ENCODE data around the gene DNM3. TPM values are rescaled to one million over a fixed set of nuclear protein-coding genes. Genes with fewer than 3 reads are reported as not detected.

Gene DNM3
- total and polyA plus RNA-seq, 5 donors from 2014 or later, result 0.76 to 5.5 (median 1.6) TPM

GRCh38 chr1:171860696-171861095 is 19.4 kb downstream of the DNM3 start:
- ATAC-seq (ENCODE audit: low read depth in 2 of 2) (no peak), DNase-seq (no peak)
- Histone ChIP-seq H3K27ac (ENCODE audit: insufficient read depth, low read length, poor library complexity, severe bottlenecking) (no peak overlapping the region), H3K27me3 (ENCODE audit: control insufficient read depth, insufficient read depth, low read length) (peaks cover 13% of the 10 kb centered on the region), H3K9me3 (ENCODE audit: control insufficient read depth in 2 of 2, low read length in 2 of 2) (peaks cover 0 to 2% of the 10 kb centered on the region in 2 experiments), H3K4me1 (ENCODE audit: control insufficient read depth, insufficient read depth, low read length, poor library complexity, severe bottlenecking) (no peaks in the 10 kb centered on the region), H3K4me3 (ENCODE audit: low read depth, low read length) (no peak overlapping the region), H3K36me3 (ENCODE audit: control insufficient read depth, insufficient read depth, low read length) (no peaks in the 10 kb centered on the region)
- H3K27me3 Mint-ChIP-seq, result peaks cover 13% of the 10 kb centered on the region
- H3K4me3 Mint-ChIP-seq, result no peak overlapping the region
- peaks cover 0 to 9% (median 4%) of the 10 kb centered on the region in 7 donors for H3K9me3 Mint-ChIP-seq
- peaks cover 8% of the 10 kb centered on the region for H3K36me3 Mint-ChIP-seq
- H3K4me1 Mint-ChIP-seq, result no peaks in the 10 kb centered on the region
- peak overlapping the region in 1 of 3 donors; percentile 21 for H3K27ac Mint-ChIP-seq

- H3K9me3 ChIP-seq (ENCODE audit: control insufficient read depth in 2 of 2, low read length in 2 of 2), result no peaks in the 10 kb centered on the region
- H3K27ac ChIP-seq (ENCODE audit: insufficient read depth, low read length, poor library complexity, severe bottlenecking), result no peak overlapping the region
- H3K27me3 ChIP-seq (ENCODE audit: control insufficient read depth, insufficient read depth, low read length), result peaks cover 10% of the 10 kb centered on the region
- Mint-ChIP-seq H3K27ac (peak overlapping the region in 1 of 3 donors; percentile 7), H3K4me1 (no peaks in the 10 kb centered on the region), H3K9me3 (peaks cover 0 to 8% (median 0%) of the 10 kb centered on the region in 7 donors), H3K36me3 (peaks cover 8% of the 10 kb centered on the region), H3K27me3 (peaks cover 17% of the 10 kb centered on the region), H3K4me3 (no peak overlapping the region)
- H3K36me3 ChIP-seq (ENCODE audit: control insufficient read depth, insufficient read depth, low read length), result no peaks in the 10 kb centered on the region
- DNase-seq, result no peak
- no peaks in the 10 kb centered on the region for H3K4me1 ChIP-seq (ENCODE audit: control insufficient read depth, insufficient read depth, low read length, poor library complexity, severe bottlenecking)
- ATAC-seq (ENCODE audit: low read depth in 2 of 2), result no peak
- H3K4me3 ChIP-seq (ENCODE audit: low read depth, low read length), result no peak overlapping the region
These were observed 22.2 kb downstream of the DNM3 start for GRCh38 chr1:171863531-171863930.

GRCh38 chr1:171864308-171864707 is 23.0 kb downstream of the DNM3 start:
- DNase-seq (no peak), ATAC-seq (ENCODE audit: low read depth in 2 of 2) (no peak)
- no peaks in the 10 kb centered on the region for H3K9me3 ChIP-seq (ENCODE audit: control insufficient read depth in 2 of 2, low read length in 2 of 2)
- H3K4me1 Mint-ChIP-seq, result no peaks in the 10 kb centered on the region
- H3K4me1 ChIP-seq (ENCODE audit: control insufficient read depth, insufficient read depth, low read length, poor library complexity, severe bottlenecking), result no peaks in the 10 kb centered on the region
- H3K4me3 ChIP-seq (ENCODE audit: low read depth, low read length), result no peak overlapping the region
- H3K36me3 Mint-ChIP-seq, result no peaks in the 10 kb centered on the region
- no peaks in the 10 kb centered on the region for H3K36me3 ChIP-seq (ENCODE audit: control insufficient read depth, insufficient read depth, low read length)
- H3K4me3 Mint-ChIP-seq, result no peak overlapping the region
- H3K27me3 Mint-ChIP-seq, result peaks cover 17% of the 10 kb centered on the region
- H3K9me3 Mint-ChIP-seq, result peaks cover 0 to 4% (median 0%) of the 10 kb centered on the region in 7 donors
- peaks cover 10% of the 10 kb centered on the region for H3K27me3 ChIP-seq (ENCODE audit: control insufficient read depth, insufficient read depth, low read length)
- H3K27ac Mint-ChIP-seq, result no peak overlapping the region
- H3K27ac ChIP-seq (ENCODE audit: insufficient read depth, low read length, poor library complexity, severe bottlenecking), result no peak overlapping the region

GRCh38 chr1:171865106-171865505 is 23.8 kb downstream of the DNM3 start:
- no peak overlapping the region for H3K4me3 ChIP-seq (ENCODE audit: low read depth, low read length)
- peaks cover 10% of the 10 kb centered on the region for H3K27me3 ChIP-seq (ENCODE audit: control insufficient read depth, insufficient read depth, low read length)
- H3K36me3 Mint-ChIP-seq, result no peaks in the 10 kb centered on the region
- no peak for ATAC-seq (ENCODE audit: low read depth in 2 of 2)
- peaks cover 18% of the 10 kb centered on the region for H3K27me3 Mint-ChIP-seq
- no peaks in the 10 kb centered on the region for H3K4me1 Mint-ChIP-seq
- no peak overlapping the region for H3K27ac Mint-ChIP-seq
- no peaks in the 10 kb centered on the region for H3K9me3 ChIP-seq (ENCODE audit: control insufficient read depth in 2 of 2, low read length in 2 of 2)
- no peak overlapping the region for H3K4me3 Mint-ChIP-seq
- no peaks in the 10 kb centered on the region for H3K36me3 ChIP-seq (ENCODE audit: control insufficient read depth, insufficient read depth, low read length)
- no peak for DNase-seq
- H3K9me3 Mint-ChIP-seq, result peaks cover 0 to 4% (median 0%) of the 10 kb centered on the region in 7 donors
- H3K27ac ChIP-seq (ENCODE audit: insufficient read depth, low read length, poor library complexity, severe bottlenecking), result no peak overlapping the region
- H3K4me1 ChIP-seq (ENCODE audit: control insufficient read depth, insufficient read depth, low read length, poor library complexity, severe bottlenecking), result no peaks in the 10 kb centered on the region

GRCh38 chr1:171867236-171867635 is 25.9 kb downstream of the DNM3 start:
- no peak overlapping the region for H3K27ac ChIP-seq (ENCODE audit: insufficient read depth, low read length, poor library complexity, severe bottlenecking)
- ATAC-seq (ENCODE audit: low read depth in 2 of 2) (no peak), DNase-seq (no peak)
- no peak overlapping the region for H3K4me3 ChIP-seq (ENCODE audit: low read depth, low read length)
- Mint-ChIP-seq H3K9me3 (peaks cover 0 to 1% (median 0%) of the 10 kb centered on the region in 7 donors), H3K27ac (no peak overlapping the region), H3K4me1 (no peaks in the 10 kb centered on the region), H3K4me3 (no peak overlapping the region), H3K27me3 (peaks cover 33% of the 10 kb centered on the region), H3K36me3 (no peaks in the 10 kb centered on the region)
- H3K9me3 ChIP-seq (ENCODE audit: control insufficient read depth in 2 of 2, low read length in 2 of 2), result no peaks in the 10 kb centered on the region
- no peaks in the 10 kb centered on the region for H3K36me3 ChIP-seq (ENCODE audit: control insufficient read depth, insufficient read depth, low read length)
- peaks cover 10% of the 10 kb centered on the region for H3K27me3 ChIP-seq (ENCODE audit: control insufficient read depth, insufficient read depth, low read length)
- H3K4me1 ChIP-seq (ENCODE audit: control insufficient read depth, insufficient read depth, low read length, poor library complexity, severe bottlenecking), result no peaks in the 10 kb centered on the region

GRCh38 chr1:171868217-171868803 is 27.0 kb downstream of the DNM3 start:
- Mint-ChIP-seq H3K27me3 (peaks cover 25% of the 10 kb centered on the region), H3K4me3 (no peak overlapping the region), H3K36me3 (no peaks in the 10 kb centered on the region), H3K9me3 (peaks cover 0 to 1% (median 0%) of the 10 kb centered on the region in 7 donors), H3K4me1 (no peaks in the 10 kb centered on the region), H3K27ac (no peak overlapping the region)
- Histone ChIP-seq H3K36me3 (ENCODE audit: control insufficient read depth, insufficient read depth, low read length) (no peaks in the 10 kb centered on the region), H3K27me3 (ENCODE audit: control insufficient read depth, insufficient read depth, low read length) (peaks cover 11% of the 10 kb centered on the region), H3K9me3 (ENCODE audit: control insufficient read depth in 2 of 2, low read length in 2 of 2) (no peaks in the 10 kb centered on the region), H3K4me3 (ENCODE audit: low read depth, low read length) (no peak overlapping the region), H3K27ac (ENCODE audit: insufficient read depth, low read length, poor library complexity, severe bottlenecking) (no peak overlapping the region), H3K4me1 (ENCODE audit: control insufficient read depth, insufficient read depth, low read length, poor library complexity, severe bottlenecking) (no peaks in the 10 kb centered on the region)
- ATAC-seq (ENCODE audit: low read depth in 2 of 2), result no peak
- no peak for DNase-seq

GRCh38 chr1:171869097-171869496 is 27.8 kb downstream of the DNM3 start:
- peaks cover 31% of the 10 kb centered on the region for H3K27me3 Mint-ChIP-seq
- DNase-seq (no peak), ATAC-seq (ENCODE audit: low read depth in 2 of 2) (no peak)
- Histone ChIP-seq H3K27me3 (ENCODE audit: control insufficient read depth, insufficient read depth, low read length) (peaks cover 8% of the 10 kb centered on the region), H3K9me3 (ENCODE audit: control insufficient read depth in 2 of 2, low read length in 2 of 2) (no peaks in the 10 kb centered on the region), H3K4me1 (ENCODE audit: control insufficient read depth, insufficient read depth, low read length, poor library complexity, severe bottlenecking) (no peaks in the 10 kb centered on the region), H3K27ac (ENCODE audit: insufficient read depth, low read length, poor library complexity, severe bottlenecking) (no peak overlapping the region), H3K36me3 (ENCODE audit: control insufficient read depth, insufficient read depth, low read length) (no peaks in the 10 kb centered on the region), H3K4me3 (ENCODE audit: low read depth, low read length) (no peak overlapping the region)
- no peak overlapping the region for H3K4me3 Mint-ChIP-seq
- H3K9me3 Mint-ChIP-seq, result peaks cover 0 to 1% (median 0%) of the 10 kb centered on the region in 7 donors
- H3K36me3 Mint-ChIP-seq, result no peaks in the 10 kb centered on the region
- H3K27ac Mint-ChIP-seq, result no peak overlapping the region
- H3K4me1 Mint-ChIP-seq, result no peaks in the 10 kb centered on the region

- H3K27ac Mint-ChIP-seq, result no peak overlapping the region
These were observed 30.6 kb downstream of the DNM3 start for GRCh38 chr1:171871848-171872247.

More at GRCh38 chr1:171871848-171872247, 30.6 kb downstream of the DNM3 start:
- H3K27ac ChIP-seq (ENCODE audit: insufficient read depth, low read length, poor library complexity, severe bottlenecking), result no peak overlapping the region
- no peaks in the 10 kb centered on the region for H3K9me3 ChIP-seq (ENCODE audit: control insufficient read depth in 2 of 2, low read length in 2 of 2)
- Mint-ChIP-seq H3K27me3 (peaks cover 33% of the 10 kb centered on the region), H3K4me3 (no peak overlapping the region), H3K9me3 (peaks cover 0 to 5% (median 0%) of the 10 kb centered on the region in 7 donors), H3K36me3 (no peaks in the 10 kb centered on the region), H3K4me1 (no peaks in the 10 kb centered on the region)
- H3K4me1 ChIP-seq (ENCODE audit: control insufficient read depth, insufficient read depth, low read length, poor library complexity, severe bottlenecking), result no peaks in the 10 kb centered on the region
- DNase-seq (no peak), ATAC-seq (ENCODE audit: low read depth in 2 of 2) (no peak)
- H3K4me3 ChIP-seq (ENCODE audit: low read depth, low read length), result no peak overlapping the region
- no peaks in the 10 kb centered on the region for H3K36me3 ChIP-seq (ENCODE audit: control insufficient read depth, insufficient read depth, low read length)
- H3K27me3 ChIP-seq (ENCODE audit: control insufficient read depth, insufficient read depth, low read length), result peaks cover 6% of the 10 kb centered on the region
